Activated CD8-positive, alpha-beta memory T cell treated with anti-CD3 and anti-CD28 coated beads, Interleukin-2, amount 50 U/mL, for 24 hours (primary cell): Measurements from ENCODE around the gene RENBP.
"Not testable (repeated sequence)": the region's sequence is repeated elsewhere in the genome, so short reads cannot be mapped to it uniquely, and the experiment has no call there.

Experiments
- DNase-seq: peaks from one replicate; pipeline ENCODE4 v3.0.0-alpha.2; 2020; ENCODE audit errors: extremely low read depth

RENBP gene

DNA sequence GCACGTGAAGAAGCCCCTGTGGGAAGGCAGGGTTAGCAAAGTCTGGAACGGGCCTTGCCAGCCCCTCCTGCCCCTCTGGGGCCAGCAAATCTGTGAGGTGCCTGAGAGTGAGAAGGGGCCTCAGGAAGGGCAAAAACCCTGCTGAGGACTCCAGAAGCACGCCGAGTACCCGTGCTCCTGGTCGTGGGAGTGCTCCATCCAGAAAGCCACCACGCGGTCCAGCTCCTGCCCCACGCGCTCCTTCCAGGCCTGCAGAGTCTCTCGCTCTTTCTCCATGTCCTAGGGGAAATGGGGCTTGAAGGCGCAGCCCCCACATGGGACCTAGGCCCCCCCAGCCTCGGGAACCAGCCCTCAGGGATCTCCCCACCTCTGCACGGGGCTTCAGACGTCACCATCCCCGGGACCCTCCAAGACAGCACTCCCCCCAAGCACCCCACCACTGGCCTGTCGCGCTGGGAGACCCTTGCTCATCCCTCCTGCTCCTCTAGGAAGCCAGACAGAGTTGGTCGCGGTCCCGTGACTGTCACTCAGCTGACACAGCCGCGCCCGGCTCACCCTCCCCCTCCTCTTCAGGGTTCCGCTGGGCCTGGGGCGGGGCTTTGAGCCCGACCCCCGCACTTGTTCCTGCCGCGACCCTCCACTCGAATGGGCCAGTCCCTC is at the start of gene RENBP:
RENBP (minus strand) TSS at position 504 of the 660 bp plus-strand sequence; CDS start at position 471, 33 bp downstream.
- DNase-seq: no peak

DNA sequence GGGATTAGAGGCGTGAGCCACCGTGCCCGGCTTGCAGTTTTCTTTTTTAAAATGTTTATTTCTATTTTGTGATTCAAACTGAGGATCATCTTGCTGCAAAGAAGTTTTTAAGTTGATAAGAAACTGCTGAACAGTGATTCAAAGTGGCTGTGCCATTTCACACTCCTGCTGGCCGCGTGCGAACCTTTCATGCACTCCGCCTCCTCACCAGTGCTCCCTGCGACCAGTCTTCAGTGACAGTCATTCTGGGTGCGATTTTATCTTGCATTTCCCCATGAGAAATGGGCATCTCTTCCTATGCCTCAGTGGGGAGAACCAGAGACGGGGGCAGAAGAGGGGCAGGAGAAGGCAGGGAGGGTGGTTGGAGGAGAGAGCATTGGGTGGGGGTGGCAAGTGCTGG is 49.5 kb upstream of the RENBP start:
- DNase-seq: no peak

DNA sequence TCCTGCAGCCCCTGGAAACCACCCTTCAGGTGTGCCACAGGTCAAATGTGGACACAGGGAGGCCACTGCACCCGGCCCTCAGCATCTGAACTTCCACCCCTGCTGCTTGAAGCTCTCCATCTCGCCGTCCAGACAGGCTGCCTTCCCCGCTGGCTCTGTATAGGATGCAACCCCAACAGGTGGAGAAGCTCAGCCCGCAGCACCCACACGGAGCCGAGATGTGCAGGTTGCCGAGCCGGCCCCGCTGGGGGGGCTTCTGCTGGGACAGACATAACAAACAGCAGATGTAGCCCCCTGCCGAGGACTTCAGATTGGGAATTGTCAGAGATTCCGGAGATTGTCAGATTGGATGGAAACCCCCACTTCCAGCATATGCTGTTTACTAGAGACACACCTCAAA is 48.6 kb upstream of the RENBP start:
- DNase-seq: no peak

- no peak for DNase-seq
These were observed 47.7 kb upstream of the RENBP start for GRCh38 chrX:153992180-153992579.

GRCh38 chrX:153991013-153991580 is 46.7 kb upstream of the RENBP start:
- no peak for DNase-seq

GRCh38 chrX:153989973-153990655 is 45.7 kb upstream of the RENBP start:
- DNase-seq: no peak

GRCh38 chrX:153988493-153988892 is 44.0 kb upstream of the RENBP start:
- no peak for DNase-seq

DNA sequence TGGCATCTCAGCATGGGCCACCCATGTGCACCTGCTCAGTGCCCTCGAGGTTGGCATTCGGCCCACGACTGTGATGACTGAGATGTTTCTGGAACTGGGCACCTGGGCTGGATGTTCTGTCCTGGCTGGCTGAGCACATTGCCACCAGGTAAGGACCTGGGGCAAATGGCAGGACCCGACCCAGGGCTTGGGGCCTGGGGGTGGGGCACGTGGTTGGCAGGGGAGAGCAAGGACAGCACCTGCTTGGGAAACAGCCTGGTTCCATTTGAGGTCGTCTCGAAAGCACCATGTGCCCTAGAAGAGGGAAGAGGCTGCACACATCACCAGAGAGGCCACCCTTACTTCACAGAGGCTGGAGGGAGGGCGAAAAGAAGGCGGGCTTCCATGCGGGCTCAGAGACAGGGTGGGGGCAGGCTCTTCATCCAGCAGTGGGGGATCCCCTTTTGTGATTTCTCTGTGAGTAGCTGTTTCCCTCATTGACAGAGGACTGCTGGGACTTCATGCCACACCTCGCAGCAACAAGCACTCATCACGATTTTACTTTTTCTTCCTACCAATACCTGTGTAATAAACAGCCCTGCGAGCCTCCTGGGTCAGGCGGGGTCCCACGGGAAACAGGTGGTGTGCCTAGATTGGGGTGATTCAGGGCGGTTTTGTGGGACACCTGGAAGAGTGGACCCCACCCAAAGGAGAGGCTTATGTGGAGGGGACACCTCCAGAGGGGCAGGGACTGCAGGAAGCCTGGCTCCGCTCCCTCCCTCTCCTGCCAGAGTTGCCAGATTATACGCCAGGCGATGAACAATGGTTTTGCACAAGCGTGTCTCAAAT is 40.1 kb upstream of the RENBP start:
- DNase-seq: no peak

- no peak for DNase-seq
These were observed 38.9 kb upstream of the RENBP start for GRCh38 chrX:153983321-153983801.

- no peak for DNase-seq
These were observed 37.5 kb upstream of the RENBP start for GRCh38 chrX:153981771-153982533.

DNA sequence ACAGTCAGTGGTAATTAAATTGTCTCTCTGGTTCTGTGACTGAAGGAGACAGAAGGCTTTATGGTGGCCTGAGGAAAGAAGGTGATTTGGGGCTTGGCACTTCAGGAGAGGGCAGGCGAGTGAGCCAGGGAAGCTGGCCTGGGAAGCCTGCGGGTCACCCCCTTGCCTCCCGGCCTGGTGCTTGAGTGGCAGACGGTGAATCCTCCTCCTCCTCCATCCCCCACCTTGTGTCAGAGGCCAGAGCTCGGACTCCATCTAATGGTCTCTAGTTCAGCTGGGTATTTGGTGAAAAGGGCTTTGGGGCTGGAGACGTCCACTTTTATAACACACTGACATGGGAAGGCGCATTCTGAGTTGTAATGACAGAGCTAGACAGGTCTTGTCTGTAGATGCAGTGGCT is 36.8 kb upstream of the RENBP start:
- no peak for DNase-seq

GRCh38 chrX:153980394-153980793 is 36.0 kb upstream of the RENBP start:
- not testable (repeated sequence) for DNase-seq

DNA sequence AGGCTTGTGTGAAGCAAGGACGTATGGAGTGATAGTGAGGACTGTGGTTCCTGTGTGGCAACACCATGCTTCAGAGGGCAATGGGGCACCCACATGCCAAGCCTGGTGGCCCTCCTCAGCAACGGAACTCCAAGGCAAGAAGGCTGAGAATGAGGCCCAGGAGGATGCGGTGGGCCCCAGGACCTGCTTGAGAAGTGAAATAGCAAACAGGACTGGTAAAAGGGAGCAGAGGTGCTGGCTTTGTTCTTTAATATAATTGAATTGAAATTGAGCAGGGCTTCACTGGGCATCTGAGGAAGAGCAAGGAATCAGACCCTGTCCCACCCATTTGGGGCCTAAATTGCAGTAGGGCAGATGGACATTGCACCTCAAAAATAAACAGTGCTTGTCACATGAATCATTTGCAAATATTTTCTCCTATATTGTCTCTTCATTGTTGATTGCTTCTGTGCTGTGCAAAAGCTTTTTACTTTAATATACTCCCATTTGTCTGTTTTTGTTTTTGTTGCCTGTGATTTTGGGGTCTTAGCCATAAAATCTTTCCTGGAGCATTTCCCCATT is 30.4 kb upstream of the RENBP start:
- DNase-seq: no peak

DNA sequence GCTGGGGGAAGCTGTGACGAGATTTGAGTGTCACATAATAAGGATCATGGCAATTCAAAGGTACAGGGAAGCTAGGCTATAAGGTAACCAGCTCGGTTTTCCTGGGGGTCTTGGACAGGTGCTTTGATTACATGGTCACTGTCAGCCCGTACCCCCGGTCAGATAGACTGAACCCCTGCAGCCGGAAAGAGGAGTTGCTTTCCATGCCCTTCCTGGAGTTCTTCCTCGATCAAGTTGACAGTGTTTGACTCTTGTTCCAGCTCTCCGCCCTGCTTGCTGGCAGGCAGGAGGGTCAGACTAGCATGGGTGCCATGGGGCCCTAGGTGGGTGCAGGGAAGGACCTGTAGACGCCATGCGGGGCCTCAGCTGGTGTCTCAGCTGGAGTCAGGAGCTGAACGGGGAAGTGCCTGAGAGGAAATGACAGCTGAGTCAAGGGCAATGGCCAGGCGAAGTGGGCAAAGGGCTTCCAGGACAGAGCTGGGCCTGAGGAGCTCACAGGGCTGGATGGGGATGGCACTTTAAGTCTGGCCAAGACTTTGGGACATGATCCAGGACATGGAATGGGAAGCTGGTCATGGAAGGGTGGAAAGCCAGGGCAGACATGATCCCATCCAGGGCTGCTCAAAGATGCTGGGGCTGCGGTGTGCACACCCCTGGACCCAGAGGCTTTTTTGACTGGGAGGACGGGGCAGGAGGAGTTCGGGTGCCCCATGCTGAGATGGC is 29.7 kb upstream of the RENBP start:
- DNase-seq: no peak

- no peak for DNase-seq
These were observed 28.9 kb upstream of the RENBP start for GRCh38 chrX:153973127-153974002.

GRCh38 chrX:153972368-153973126 is 28.1 kb upstream of the RENBP start, which contains the start of gene TMEM187:
TMEM187 (plus strand) TSS chrX:153972754; CDS start chrX:153982063, 9,309 bp downstream.
- DNase-seq: no peak

- DNase-seq: no peak
These were observed 27.3 kb upstream of the RENBP start, which contains the start of gene HCFC1 for GRCh38 chrX:153971450-153972367. HCFC1 (minus strand) TSS chrX:153971818; CDS start chrX:153970840, 978 bp downstream.
